SKM-1 (cell line): Measurements from ENCODE around the gene FKBP2.

Experiments
- DNase-seq: peaks from one replicate; lab custom pipeline; 2025; ENCODE audit not compliant: unreplicated experiment; lab: John Stamatoyannopoulos, UW

The FKBP2 gene

DNA sequence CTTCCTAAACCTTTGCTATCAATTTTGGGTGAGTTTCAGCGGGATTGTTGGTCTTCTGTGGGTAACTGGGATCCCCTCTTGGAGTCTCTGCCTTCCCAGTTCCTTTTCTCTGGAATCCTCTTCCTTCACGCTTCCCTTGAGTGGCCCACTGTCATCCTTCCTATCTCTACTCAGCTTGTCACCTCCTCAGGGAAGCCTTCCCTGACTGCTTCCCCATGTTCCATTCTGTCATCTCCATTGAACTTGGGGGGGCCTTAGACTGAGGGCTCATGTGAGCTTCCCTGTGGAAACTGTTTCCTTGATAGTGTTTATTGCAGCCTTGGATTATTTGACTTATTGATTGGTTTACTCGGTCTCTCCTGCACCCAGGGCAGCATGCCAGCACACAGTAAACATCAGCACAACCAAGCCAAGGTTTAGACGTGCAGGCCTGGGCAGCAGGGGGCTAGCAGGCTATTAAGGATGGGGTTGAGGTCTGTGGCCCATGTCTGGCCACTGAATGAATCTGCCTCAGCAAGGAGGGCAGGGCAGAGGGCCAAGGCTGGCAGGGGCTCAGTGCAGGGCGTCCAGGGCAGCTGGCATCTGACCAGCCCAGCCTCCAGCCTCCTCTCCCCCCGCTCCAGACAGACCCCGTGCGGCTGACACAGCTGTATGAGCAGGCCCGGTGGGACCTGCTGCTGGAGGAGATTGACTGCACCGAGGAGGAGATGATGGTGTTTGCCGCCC is 22.1 kb upstream of the FKBP2 start:
- DNase-seq = no peak

DNA sequence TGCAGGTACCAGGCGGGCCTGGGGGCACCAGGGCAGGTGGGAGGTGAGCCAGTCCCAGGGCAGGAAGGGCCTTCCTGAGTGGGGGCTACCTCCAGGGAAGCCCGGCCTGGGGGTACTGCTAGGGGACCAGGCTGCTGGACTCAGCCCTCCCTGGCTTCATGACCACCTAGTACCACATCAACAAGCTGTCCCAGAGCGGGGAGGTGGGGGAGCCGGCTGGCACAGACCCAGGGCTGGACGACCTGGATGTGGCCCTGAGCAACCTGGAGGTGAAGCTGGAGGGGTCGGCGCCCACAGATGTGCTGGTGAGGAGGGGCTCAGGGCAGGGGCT is 21.6 kb upstream of the FKBP2 start:
- DNase-seq = no peak

DNA sequence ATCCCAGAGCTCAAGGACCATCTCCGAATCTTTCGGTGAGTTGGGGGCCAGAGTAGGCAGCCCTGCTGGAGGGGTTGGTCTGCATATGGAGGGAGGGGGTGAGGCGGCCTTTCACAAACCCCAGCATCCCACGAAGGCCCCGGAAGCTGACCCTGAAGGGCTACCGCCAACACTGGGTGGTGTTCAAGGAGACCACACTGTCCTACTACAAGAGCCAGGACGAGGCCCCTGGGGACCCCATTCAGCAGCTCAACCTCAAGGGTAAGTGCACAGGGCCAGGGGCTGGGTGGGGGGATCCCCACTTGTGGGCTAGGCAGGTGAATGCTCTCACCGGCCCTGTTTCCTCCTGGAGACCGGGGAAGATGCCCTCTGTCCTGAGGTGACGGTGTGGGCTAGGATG is 21.1 kb upstream of the FKBP2 start:
- no peak for DNase-seq

GRCh38 chr11:64220271-64220670 is 20.6 kb upstream of the FKBP2 start:
- DNase-seq = no peak

GRCh38 chr11:64220798-64221197 is 20.1 kb upstream of the FKBP2 start:
- DNase-seq = no peak

DNA sequence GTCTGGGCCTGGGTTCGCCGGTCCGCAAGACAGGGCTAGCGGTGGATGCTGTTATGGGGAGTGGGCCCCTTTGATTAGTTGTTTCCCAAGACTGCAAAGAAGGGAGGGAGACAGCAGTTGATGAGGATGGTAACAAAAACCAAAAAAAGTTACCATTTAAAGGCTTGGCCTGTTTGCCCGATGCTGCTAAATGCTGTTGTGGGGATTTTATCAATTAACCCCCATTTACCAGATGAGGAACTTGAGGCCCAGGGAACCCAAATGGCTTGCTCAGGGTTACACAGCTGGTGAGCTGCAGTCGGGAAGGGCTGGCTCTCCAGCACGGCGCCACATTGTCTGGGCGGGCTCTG is 18.3 kb upstream of the FKBP2 start:
- DNase-seq = no peak

DNA sequence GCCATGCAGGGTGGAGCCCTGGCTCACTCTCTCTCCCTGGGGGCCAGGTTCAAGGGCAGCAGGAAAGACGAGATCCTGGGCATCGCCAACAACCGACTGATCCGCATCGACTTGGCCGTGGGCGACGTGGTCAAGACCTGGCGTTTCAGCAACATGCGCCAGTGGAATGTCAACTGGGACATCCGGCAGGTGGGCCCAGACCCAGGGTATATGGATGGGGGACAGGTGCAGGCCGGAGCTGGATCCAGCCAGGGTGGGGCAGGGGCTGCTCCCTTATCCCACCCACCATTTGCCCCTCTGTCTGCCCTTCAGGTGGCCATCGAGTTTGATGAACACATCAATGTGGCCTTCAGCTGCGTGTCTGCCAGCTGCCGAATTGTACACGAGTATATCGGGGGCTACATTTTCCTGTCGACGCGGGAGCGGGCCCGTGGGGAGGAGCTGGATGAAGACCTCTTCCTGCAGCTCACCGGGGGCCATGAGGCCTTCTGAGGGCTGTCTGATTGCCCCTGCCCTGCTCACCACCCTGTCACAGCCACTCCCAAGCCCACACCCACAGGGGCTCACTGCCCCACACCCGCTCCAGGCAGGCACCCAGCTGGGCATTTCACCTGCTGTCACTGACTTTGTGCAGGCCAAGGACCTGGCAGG is 17.8 kb upstream of the FKBP2 start:
- no peak for DNase-seq

DNA sequence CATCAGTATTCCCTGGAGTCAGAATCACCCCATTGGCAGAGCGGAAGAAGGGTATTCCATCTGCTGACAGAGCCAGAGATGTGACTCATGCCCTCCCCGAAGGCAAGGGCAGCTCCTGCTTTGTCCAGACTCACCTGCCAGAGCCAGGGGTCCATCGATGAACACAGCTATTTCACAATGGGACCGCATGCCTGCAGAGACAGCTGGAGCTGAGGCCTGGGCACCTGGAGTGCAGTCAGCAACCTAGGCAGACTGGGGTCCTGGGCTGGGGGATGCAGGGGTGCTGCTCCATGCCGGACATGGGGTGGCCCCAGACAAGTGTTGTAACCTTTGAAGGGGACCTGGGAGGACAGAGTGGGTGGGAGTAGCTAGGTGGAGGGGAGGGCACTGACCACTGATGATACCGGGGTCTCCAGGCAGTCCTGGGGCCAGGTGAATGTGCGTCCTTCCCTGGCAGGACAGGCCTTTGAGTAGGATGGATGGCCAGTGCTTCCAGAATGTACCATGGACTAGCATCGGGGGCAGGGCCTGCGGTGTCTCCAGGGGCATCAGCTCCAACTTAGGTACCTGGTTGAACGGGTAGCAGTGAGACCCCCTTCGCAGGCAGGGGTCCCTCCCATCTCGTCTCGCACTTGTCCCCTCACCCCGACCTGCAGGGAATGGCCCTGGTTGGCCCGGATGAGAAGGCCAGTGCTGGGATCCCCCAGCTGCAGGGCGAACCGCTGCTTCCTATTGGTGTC is 16.6 kb upstream of the FKBP2 start:
- no peak for DNase-seq

DNA sequence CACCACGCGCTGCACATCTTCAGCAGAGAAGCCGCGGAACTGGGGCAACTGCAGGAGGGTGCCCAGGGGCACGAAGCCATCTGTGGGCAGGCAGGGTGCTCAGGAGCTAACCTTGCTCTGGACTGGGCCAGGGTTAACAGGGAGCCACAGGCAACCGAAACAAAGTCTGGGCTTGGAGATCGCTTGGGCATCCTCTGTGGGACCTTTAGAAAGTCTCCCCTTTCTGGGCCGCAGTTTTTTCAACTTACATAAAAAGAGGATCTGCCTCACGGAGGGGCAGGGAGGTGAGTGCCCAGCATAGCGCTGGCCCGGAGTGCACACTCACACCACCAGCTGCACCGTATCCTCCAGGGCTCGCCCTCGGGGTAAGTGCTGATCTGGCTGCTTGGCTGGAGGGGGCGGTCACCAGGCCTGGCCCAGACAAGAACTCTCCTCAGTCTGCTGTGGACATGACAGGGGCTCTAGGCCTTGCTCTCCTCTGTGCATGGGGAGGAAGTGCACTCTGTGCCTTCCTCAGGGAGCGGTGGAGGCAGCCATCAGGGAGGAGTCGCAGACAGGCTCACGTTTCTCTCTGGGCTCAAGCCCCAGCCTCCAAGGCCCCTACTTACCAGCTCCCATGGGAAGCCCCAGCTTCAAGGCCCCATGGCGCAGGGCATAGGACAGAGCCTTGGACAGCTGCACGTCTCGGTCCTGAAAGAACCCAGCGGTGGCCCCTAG is 15.8 kb upstream of the FKBP2 start:
- no peak for DNase-seq

DNA sequence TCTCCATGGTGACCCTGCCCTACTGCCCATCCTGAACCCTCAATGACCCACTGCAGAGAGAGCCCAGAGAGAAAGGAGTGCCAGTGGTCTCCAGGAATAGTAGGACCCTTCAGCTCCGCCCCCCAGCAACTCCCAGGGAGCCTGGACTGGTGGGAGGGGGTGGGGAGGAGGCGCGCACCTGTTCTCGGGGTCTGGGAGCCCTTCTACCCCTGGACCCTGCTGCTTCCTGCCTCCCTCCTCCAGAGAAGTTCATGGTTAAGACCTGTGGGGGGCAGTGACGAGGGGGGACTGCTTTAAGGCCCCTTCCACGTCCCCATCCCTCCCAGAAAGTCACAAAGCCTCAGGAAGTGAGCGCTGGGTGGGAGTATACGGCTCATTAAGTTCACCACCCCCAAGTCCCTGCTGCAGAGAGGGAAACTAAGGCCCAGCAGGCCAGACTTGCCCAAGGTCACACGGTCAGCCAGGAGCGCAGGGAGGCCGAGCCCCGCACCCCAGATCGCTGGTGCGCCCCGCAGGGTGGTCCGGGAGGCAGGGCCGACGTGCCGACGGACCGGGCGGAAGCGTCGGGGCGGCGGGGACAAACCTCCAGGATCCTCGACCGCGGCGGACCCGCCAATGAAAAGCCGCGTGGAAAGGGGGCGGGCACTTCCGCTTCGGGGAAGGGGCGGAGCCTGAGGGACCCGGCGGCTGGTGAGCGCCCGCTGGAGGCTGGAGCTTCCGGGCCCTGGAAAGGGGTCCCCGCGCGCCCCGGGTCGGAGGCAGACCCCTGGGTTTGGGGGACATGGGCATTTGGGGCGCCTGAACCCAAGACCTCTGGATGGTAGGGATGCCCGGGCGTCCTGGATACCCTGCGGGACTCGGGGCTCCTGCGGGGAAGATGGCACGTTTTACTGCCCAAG is 15.0 kb upstream of the FKBP2 start, which contains the start of the genes NUDT22 and TRPT1:
NUDT22 (plus strand) TSS at position 667 of the 899 bp plus-strand sequence. CDS start 379 bp downstream, outside the sequence.
TRPT1 (minus strand) TSS at position 579 of the 899 bp plus-strand sequence; CDS start at position 253, 326 bp downstream.
- peak; percentile 43 for DNase-seq

DNA sequence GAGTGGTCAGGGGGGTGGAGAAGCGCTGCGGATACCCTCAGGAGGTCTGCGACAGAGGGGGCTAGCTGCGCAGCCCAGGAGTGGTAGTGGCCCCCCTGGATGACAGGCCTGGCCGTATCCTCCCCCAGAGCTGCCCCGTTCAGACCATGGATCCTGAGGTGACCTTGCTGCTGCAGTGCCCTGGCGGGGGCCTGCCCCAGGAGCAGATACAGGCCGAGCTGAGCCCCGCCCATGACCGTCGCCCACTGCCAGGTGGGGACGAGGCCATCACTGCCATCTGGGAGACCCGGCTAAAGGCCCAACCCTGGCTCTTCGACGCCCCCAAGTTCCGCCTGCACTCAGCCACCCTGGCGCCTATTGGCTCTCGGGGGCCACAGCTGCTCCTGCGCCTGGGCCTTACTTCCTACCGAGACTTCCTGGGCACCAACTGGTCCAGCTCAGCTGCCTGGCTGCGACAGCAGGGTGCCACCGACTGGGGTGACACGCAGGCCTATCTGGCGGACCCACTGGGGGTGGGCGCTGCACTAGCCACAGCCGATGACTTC is 14.3 kb upstream of the FKBP2 start:
- no peak for DNase-seq

- DNase-seq = no peak
These were observed 13.4 kb upstream of the FKBP2 start for GRCh38 chr11:64227405-64227956.

DNA sequence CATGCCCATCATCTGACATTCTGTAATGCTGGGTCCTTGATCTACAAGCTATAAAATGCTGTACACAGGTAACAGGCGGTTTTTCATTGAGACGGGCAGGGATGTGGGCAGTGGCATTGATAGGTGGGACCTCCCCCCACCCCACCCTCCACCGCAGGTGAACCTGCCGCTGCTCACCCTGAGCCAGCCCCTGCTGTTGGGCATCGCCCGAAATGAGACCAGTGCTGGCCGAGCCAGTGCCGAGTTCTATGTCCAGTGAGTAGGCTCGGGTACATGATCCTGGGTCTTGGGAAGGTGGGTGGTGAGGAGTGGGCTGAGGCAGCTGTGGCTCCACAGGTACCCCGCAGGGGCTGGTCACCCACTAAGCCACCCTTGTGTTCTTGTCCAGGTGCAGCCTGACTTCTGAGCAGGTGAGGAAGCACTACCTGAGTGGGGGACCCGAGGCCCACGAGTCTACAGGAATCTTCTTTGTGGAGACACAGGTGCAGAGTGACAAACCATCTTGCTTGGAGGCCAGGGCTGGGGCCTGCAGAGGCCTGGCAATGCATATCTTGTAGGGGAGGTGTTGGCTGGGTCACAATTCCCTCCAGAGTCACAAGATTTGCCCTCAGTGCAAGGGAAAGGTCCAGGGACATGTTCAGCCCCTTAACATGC is 11.7 kb upstream of the FKBP2 start:
- DNase-seq = no peak

DNA sequence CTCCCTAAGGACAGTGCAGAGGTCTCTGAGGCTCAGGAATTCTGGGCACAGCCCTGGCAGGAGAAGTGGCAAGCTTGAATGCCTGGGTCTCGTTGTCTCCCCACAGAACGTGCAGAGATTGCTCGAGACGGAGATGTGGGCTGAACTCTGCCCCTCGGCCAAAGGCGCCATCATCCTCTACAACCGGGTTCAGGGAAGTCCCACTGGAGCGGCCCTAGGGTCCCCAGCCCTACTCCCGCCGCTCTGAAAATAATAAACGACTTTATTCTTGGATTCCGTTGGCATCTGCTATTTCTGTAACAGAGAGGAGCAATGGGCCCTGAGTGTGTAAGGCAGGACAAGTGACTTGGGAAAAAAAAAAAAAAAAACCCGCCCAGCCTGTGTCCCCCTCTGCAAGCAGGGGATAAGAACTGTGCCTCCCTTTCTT is 11.1 kb upstream of the FKBP2 start:
- no peak for DNase-seq

GRCh38 chr11:64230171-64230984 is 10.5 kb upstream of the FKBP2 start, which contains the start of gene DNAJC4:
DNAJC4 (plus strand) TSS chr11:64230548; CDS start chr11:64230855, 307 bp downstream.
- DNase-seq = no peak

DNA sequence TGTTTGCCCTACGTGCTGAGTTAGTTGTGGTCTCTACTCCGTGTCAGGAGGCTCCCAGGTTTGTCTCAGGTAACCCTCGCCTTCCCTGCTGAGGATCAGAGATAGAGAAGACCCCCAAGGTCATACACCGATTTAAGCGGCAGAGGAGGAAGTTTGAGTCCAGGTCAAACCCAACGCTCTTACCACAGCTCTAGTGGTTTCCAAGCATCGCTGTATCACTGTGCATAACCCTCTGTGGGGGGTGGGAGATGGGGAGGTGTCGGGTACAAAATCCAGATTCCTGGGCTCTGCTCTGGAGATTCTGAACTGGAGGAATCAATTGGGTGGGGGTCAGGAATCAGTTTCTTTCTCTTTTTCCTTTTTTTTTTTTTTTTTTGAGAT is 9.9 kb upstream of the FKBP2 start:
- DNase-seq = no peak

GRCh38 chr11:64231546-64231945 is 9.3 kb upstream of the FKBP2 start:
- no peak for DNase-seq

DNA sequence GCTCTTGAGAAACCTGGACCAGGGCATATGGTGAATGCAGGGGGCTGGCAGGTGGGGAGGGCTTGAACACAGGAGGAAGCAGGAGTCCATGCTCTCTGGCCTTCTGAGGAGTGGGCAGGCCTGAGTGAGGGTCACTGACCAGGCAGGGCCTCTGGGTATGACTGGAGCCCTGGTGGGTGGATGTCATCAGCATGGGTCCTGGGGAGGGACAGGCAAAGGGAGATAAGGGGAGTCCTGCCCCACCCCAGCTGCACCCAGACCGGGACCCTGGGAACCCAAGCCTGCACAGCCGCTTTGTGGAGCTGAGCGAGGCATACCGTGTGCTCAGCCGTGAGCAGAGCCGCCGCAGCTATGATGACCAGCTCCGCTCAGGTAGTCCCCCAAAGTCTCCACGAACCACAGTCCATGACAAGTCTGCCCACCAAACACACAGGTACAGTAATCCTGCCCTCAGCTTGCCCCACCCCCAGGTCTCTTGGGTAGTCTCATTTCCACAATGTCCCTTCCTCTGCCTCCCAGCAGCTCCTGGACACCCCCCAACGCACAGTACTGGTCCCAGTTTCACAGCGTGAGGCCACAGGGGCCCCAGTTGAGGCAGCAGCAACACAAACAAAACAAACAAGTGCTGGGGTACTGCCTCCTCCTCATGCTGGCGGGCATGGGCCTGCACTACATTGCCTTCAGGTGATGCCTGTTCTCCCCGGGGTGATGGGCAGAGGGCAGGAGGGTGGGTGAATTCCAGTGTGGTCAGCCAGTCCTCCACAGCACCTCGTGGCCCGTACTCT is 8.5 kb upstream of the FKBP2 start:
- DNase-seq = no peak
